HG03103 (cell line): Measurements from ENCODE around the gene KLHDC4.
"Not testable (repeated sequence)": the region's sequence is repeated elsewhere in the genome, so short reads cannot be mapped to it uniquely, and the experiment has no call there.

Source experiments
- ATAC-seq: cut with Tn5 transposase; IDR thresholded peaks from one replicate; pipeline ENCODE4 v1.9.1; 2021; ENCODE audit warnings: low read depth; ENCODE audit not compliant: unreplicated experiment

The KLHDC4 gene

DNA sequence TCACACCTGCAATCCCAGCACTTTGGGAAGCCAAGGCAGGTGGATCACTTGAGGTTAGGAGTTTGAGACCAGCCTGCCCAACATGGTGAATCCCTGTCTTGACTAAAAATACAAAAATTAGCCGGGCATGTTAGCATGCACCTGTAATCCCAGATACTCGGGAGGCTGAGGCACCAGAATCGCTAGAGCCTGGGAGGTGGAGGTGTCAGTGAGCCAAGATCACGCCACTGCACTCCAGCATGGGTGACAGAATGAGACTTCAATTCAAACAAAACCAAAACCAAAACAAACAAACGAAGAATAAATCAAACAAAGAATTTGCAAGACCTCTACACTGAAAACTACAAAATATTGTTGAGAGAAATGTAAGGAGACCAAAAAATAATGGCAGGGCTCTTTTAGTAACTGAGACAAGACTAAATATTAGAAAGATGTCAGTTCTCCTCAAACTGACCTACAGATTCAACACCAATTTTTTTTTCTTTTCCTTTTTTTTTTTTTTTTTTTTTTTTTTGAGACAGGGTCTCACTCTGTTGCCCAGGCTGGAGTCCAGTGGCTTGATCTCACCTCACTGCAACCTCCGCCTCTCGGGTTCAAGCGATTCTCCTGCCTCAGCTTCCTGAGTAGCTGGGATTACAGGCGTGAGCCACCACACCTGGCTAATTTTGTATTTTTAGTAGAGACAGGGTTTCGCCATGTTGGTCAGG is 23.1 kb upstream of the KLHDC4 start:
- not testable (repeated sequence) for ATAC-seq

DNA sequence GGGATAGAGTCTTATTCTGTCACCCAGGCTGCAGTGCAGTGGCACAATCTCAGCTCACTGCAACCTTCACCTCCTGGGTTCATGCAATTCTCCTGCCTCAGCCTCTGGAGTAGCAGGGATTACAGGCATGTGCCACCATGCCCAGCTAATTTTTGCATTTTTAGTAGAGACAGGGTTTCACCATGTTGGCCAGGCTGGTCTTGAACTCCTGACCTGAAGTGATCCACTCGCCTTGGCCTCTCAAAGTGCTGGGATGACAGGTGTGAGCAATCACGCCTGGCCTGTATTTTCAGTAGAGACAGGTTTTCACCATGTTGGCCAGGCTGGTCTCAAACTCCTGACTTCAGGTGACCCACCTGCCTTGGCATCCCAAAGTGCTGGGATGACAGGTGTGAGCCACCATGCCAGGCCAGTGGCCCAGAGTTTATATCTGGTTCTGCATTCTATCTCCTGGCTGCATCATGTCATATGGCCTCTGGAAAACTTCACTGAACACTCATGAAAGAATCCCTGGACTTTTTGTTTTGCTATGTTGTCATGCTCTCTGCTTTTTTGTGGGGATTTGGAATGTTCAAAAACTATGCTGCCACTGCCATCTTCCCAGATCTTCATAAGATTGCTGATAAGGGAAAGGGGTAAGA is 21.8 kb upstream of the KLHDC4 start:
- not testable (repeated sequence) for ATAC-seq

DNA sequence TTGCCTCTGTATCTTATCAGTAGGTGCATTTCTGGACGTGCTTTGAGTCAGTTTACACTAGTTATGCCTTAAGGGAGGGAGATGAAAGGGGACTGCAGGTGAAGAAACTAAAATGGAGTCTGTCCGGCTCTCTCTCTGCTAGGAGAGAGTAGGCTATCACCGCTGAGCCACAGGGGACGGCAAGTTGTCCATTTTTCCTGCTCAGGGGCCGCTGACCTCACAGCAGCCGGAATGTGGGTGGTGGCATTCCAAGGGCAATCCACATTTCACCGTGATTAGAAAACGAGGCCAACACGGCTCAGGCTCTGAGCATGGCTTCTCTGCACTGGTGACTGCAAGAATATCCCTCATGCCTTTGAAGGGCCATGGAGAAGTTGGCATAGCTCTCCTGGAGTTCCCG is 19.0 kb upstream of the KLHDC4 start:
- no peak for ATAC-seq

DNA sequence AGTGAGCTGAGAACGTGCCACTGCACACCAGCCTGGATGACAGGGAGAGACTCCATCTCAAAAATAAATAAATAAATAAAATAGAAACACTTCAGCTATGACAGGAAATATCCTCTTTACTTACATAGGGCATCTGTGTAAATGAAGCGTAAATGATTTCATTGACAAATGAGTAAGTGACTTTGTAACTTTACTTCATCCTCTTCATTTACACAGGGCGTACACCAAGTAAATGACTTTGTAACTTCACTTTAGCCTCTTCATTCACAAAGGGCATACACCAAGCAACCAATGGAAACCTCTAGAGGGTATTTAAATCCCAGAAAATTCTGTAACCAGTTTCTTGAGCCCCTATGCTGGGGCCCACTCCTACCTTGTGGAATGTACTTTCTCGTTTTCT is 16.2 kb upstream of the KLHDC4 start:
- ATAC-seq = no peak

DNA sequence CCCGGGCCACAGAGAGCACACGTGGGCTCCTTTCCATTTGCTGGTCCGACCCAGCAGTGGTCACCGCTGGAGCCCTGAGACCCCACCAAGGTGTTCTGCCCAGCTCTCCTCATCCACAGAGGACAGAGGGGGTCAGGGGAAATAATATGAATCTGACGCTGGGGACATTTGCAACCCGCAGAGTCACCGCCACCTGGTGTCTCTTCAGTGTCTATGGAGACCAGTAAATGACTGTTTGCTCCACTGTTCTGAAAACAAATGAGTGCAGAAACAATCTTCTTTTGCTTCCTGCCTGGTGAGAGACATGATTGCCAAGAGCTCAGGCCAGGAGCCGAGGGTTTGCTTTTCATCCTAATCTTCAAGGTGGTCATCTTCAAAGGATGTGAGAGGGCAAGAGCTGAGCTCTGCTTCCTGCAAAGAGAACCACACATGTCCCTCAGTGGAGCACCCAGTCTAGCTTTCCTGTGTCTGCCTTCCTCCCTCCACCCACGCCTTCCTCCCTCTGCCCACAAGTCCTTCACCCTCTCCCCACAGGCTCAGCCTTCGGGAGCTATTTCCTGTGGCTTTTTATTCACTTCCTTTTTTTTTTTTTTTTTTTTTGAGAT is 14.7 kb upstream of the KLHDC4 start:
- no peak for ATAC-seq

DNA sequence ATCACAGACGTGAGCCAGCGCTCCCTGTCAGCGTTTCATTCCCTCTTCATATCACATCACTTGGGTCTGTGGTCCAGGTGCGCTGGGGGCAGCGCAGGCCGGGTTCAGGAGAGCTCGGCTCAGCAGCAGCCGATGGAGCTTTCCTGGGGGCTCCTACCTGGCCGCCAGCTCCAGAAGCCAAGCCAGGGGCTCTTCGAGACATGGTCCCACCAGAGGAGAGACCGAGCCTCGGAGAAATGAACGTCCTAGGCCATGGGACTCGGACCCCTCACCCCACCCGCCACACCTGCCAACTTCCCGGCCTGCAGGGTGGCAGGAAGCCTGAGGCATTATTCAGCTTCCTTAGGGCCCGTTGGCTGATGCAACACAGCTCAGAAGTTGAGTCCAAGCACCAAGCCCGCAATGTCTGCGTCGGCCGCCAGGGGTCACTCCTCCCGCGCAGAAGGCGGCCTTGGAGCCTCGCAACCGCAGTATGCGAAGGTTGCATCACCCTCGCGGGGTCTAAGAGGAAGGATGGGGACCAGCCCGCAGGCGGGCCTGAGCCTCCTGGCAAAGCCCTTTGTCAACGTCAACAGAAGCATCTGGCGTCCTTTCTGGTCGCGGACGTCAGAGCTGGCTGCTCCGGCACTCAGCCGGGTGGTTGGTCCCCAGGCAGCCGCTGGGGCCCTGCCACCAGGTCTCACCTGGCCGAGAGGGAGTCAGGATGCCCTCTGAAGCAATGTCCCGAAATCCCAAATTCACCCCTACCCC is 13.2 kb upstream of the KLHDC4 start:
- no peak for ATAC-seq

DNA sequence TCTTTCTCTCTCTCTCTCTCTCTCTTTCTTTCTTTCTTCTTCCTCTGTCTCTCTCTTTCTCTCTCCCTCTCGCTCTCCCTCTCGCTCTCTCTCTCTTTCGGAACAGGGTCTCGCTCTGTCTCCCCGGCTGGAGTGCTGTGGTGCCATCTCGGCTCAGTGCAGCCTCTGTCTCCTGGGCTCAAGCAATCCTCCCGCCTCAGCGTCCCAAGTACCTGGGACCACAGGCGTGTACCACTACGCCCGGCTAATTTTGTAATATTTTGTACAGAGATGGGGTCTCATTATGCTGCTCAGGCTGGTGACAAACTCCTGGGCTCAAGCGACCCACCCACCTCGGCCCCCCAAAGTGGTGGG is 12.7 kb upstream of the KLHDC4 start:
- no peak for ATAC-seq

DNA sequence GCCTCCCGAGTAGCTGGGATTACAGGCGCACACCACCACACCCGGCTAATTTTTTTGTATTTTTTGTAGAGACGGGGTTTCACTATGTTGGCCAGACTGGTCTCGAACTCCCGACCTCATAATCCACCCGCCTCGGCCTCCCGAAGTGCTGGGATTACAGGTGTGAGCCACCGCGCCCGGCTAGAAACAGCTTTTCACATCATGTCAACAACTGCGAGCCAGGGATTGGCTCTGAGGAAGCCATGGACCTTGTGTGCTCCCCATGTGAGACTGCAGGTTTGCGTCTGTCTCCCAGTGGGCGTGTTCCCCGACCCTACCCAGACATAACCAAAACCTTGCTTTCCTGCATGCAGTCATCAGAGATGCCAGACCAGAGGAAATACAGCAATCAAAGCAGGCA is 8.1 kb upstream of the KLHDC4 start:
- ATAC-seq = not testable (repeated sequence)

DNA sequence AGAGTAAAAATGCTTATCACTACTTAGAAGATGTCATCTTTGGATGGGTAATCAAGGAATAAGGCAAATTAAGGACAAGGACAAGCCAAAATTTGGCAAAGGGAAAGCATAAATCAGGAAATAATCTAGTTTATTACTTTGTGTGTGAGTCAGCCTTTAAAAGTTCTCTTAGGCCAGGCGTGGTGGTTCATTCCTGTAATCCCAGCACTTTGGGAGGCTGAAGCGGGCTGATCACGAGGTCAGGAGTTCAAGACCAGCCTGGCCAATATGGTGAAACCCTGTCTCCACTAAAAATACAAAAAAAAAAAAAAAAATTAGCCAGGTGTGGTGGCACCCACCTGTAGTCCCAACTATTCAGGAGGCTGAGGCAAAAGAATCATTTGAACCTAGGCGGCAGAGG is 1.7 kb upstream of the KLHDC4 start:
- not testable (repeated sequence) for ATAC-seq

DNA sequence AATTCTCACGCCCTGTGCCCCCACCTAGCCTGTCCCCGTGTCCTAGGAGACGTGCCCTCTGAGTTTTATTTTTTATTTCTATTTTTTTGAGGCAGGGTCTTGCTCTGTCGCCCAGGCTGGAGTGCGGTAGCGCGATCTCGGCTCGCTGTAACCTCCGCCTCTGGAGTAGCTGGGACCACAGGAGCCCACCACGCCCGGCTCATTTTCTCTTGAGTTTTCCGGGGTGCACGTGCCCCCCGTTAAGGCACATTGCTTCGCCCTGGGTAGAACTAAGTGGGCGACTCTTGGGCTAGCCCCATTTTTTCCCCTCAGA is 655 bp upstream of the KLHDC4 start:
- ATAC-seq = no peak

DNA sequence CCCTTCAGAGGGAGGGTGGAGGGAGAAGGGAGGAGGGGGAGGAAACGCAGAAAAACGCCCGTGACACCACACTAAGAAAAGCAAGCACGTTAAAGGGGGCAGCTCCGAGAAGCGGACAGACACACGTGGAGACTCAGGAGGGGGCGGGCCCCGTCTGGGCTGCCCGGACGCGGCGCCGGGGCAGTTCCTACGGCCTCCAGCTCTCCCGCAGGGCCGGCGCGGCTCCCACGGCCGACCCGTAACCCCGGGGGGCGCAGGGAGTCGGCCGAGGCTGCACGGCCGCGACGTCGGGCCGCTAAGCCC is 362 bp downstream of the KLHDC4 start:
- no peak for ATAC-seq

DNA sequence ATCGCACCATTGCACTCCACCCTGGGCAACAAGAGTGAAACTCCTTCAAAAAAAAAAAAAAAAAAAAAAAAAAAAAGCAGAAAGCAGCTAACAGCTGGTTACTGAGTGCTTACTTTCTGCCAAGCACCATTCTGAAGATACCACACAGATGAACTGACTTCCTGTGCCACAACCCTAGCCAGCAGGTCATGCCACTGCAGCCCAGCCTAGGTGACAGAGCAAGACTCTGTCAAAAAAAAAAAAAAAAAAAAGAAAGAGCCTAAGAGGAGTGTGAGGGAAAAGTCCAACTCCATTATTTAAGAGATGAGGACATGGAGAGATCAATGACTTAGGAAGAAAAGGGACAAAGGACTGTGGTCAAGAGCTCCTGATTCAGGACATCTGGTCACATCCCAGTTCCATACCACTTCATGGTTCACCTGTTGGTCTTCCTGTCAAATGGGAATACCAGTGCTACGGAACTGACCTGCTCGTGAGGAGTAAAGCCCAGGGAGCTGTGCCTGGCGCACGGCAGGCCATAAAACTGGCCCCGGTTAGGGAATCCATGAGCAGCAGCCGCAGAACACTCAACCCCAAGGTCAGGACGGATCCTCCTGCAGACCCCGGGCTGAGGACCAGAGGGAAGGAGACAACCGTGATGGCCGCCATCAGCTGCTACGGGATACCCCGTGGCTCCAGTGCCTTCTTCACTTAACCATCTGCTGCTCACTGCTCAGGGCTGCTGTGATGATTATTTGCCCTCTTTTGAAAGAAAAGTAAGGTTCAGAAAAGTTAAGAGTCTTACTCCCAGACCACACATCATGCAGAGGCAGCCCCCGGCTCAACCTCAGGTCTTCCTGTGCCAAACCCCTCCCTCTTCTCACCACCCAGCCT is 950 bp downstream of the KLHDC4 start:
- ATAC-seq = no peak

DNA sequence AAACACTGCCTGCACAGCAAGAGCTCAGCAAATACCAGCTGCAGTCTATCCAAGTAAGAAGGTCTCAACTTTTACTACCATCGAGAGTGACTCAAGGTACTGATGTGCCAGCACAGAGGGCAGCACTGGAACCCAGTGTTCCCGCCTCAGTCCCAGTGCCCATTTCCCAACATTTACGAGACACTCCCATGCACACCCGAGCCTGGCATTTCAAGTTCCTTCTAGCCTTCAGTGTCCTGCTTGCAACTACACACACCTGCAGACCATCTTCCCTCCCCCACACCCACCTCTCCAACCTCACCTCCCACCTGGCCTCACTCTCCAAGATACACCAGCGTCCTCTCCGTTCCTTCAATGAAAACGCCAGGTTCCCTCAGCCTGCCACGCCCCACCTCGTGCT is 3.2 kb downstream of the KLHDC4 start:
- ATAC-seq = no peak

DNA sequence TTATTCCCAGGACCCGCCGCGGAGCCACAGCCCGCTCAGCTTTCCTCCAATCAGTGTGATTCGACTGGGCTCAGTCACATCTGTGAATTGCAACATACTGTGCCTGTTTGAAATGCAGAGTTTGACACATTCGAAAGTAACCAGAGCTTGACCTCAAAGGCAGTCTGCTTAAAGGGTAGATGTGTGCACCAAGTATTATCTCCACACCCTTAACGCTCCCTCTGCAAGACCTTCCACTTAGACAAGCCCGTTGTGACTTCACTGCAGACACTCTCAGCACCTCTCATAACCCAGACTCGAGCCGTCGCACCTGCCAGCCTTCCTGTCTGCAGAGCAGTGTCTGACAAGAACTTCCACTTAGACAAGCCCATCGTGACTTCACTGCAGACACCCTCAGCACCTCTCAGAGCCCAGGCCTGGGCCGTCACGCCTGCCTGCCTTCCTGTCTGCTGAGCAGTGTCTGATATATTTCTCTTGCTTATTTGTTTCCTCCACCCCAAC is 3.7 kb downstream of the KLHDC4 start:
- ATAC-seq = no peak

DNA sequence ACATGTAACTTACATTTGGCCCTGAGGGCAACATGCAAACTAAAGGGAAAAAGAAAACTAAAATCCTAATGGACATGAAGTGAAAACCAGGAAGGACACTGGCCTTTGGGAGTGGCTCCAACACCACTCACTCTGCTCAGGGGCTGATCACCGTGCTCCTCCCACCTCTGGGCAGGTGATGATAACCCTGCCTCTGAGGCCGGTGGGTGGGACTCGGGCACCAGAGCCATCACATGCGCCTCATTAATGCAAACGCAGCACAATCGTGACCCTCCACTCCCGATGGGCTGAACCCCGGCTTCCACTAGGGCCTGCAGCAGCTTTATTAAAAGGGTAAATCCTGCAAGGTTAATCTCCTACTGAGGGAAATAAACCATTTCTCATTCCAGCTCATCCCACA is 4.7 kb downstream of the KLHDC4 start:
- no peak for ATAC-seq

DNA sequence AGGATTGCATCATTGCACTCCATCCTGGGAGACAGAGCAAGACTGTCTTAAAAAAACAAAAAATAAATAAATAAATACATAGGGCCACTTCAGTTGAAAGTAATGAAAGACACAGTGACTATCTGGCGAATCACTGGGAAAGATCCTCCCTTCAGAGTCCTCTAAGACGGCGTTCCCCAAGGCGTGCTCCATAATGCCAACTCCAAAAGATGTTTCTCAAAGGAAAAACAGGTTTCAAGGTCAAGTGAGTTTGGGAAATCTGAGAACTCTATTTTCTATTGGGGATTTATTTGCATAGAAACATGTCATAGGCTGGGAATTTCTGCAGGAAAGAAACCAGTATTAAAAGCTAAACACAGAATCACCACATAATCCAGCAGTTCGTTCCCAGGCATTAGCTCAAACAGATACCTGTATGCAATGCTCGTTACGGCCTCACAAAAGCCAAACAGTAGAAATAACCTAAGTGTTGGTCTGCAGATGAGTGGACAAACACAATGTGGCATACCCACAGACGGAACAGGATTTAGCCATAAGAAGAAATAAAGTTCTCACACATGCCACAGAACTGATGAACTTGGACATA is 7.9 kb downstream of the KLHDC4 start:
- ATAC-seq = no peak

DNA sequence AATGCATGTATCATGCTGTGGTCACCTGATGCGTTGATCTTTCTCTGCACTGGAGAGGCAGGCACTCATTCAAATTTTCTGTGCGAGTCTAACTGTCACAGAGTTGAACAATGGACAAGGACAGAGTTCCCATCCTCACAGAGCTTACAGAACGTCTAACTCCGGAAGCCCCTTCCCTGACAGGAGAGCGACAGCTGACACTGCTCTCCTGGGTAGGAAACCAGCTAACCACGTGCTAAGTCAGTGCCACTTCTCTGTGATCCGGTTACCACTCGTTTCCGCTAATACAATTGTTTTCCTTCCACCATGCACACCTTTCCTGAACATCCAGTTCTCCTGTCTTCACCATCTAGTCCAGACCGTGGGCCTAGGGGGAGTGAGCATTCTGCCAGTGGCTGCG is 11.3 kb downstream of the KLHDC4 start:
- ATAC-seq = no peak

DNA sequence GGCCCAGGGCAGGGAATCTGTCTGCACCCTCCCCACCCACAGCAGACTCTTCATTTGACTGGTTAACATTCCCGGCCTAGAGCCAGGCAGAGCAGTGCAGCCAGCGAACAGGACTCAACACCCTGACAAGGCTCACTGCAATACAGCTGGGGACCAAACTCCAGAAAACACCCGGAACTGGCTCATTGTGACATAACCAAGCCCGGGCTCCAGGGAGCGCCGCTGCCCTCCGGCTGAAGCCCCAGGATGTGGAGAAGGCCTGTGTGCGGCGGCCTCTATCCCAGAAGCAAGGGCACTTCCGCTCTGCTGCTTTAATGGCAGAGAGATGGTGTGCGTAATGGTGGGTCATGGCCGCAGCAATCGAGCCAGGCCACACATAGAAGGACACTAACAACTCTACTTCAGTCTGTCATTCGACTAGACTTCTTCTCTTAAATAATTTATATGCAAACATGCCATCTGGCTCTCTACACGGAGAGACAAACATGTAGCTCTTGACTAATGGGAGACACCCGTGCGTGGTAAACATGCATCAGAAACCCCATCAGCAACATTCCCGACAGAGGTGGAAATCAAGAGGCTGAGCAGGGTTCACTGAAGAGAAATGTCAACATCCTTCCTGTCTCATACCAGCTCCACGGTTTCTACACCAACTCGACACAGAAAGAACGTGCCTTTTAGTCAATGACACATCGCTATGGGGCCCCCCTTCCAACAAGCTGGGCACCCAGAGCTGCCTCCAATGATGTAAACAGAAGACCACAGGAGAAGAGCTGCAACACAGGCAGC is 18.0 kb downstream of the KLHDC4 start:
- ATAC-seq = no peak

DNA sequence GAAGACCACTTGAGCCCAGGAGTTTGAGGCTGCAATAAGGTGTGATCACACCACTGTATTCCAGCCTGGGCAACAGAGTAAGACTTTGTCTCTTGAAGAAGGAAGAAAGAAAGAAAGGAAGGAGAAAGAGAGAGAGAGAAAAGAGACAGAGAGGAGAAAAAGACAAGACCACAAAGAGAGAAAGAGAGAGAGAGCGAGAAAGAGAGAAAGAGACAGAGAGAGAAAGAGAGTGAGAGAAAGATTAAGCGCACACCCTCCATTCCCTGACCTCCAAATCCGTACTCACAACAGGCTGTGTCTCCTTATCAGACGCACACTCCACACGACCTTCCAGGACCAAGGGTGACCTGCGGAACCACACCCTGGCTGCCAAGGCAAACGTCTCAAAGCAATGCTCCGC is 19.6 kb downstream of the KLHDC4 start:
- ATAC-seq = no peak
